HUES64 (cell line): Measurements from ENCODE around the gene SPTY2D1.

ENCODE experiments used
- H3K27ac ChIP-seq: 2 replicates; pipeline ENCODE4 v1.7.0; 2013; ENCODE audit warnings: low read depth, low read length, inconsistent platforms
- H3K27me3 ChIP-seq: 2 replicates; pipeline ENCODE4 v1.6.1; 2013; ENCODE audit warnings: mild to moderate bottlenecking, low read length; ENCODE audit not compliant: insufficient read depth
- H3K36me3 ChIP-seq: 2 replicates; pipeline ENCODE4 v1.6.1; 2013; ENCODE audit warnings: mild to moderate bottlenecking, low read length; ENCODE audit not compliant: insufficient read depth
- H3K4me1 ChIP-seq: 2 replicates; pipeline ENCODE4 v1.6.1; 2013; ENCODE audit warnings: mild to moderate bottlenecking, low read length, moderate library complexity; ENCODE audit not compliant: insufficient read depth
- H3K4me3 ChIP-seq: 2 replicates; pipeline ENCODE4 v1.5.1; 2013; ENCODE audit warnings: mild to moderate bottlenecking, low read length, moderate library complexity
- H3K9ac ChIP-seq: 2 replicates; pipeline ENCODE4 v1.6.1; 2013; ENCODE audit warnings: mild to moderate bottlenecking, low read depth, low read length
- H3K9me3 ChIP-seq: 2 replicates; pipeline ENCODE4 v1.6.1; 2013; ENCODE audit warnings: low read depth, low read length; ENCODE audit not compliant: insufficient read depth
- WGBS: fragments of 150-250, 120-280 bp; methylation state at CpG from one replicate; pipeline ENCODE4 v1.1.7; 2013; ENCODE audit warnings: missing lambda C conversion rate; 5-methylcytosine and 5-hydroxymethylcytosine counted together

The SPTY2D1 gene

DNA sequence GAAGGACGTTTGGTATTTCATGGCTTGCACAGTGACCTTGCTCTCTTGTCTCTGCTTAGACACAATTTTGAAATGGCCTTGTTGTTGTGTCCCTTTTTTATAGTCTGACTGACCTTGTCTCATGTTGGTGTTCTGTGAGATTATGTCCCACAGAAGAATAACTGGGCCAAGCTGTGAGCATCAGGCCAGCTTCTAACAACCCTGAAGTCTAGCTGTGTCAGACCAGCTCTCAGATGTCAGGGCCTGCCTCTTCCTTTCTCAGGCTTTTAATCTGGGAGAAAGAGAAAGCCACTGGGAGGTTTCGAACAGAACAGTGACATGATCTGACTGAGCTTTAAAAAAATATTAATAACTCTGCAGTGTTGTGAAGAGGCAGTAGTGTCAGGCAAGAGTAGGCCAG, 43.6 kb downstream of the SPTY2D1 start:
- Histone ChIP-seq H3K36me3 (peaks cover 2% of the 10 kb centered on the region; the same call in 1 of the 2 replicates), H3K4me1 (0 out of 2 replicates have a peak, but pooled peaks cover 4% of the 10 kb centered on the region), H3K27me3 (no peaks in the 10 kb centered on the region), H3K9ac (no peak overlapping the region), H3K4me3 (no peak overlapping the region), H3K27ac (no peak overlapping the region), H3K9me3 (no peaks in the 10 kb centered on the region)
- 88% methylated on average over 2 of the region's 2 CpGs for WGBS

DNA sequence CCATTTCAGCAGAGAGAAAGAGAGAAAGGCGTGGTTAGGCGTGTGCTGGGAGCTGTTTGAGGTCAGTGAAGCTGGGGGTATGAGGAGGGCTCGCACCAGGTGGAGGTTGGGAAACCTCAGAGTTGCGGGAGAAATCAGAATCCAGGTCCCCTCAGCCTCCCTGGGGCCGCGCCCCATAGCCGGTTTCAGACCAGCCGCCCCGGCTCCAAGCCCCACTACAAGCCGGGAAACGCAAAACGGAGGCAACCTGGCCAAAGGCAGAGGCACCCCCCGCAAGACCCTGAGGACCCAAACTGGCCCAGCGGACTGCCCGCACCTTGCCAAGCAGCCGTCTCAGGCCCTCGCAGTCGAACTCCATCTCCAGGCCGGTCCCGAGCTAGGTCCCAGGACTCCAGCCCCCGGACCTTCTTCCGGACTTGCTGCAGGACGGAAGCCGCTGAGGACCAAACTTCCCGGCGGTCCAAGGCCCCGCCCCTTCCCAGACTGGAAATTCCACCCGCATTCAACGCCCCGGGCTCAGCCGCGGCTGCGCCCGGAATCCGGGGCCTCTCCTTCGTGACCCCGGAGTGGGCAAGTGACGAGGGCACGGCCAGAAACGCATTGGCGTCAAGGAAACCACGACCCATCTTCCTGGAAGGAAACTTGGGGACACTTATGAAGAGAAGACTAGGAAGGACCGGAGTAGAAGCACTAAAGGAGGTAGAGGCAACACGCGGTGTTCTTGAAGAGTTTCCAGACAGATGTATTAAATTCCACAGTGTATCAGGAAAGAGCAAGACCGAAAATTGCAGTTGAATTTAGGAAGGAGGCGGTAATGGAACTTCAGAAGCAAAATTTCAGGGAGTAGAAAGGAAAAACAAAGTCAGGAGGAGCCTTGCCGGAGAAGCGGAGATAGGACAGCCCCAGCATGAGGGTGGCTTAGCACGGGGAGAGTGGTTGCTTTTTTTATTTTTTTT, 45.6 kb downstream of the SPTY2D1 start, which contains the start of gene UEVLD:
UEVLD (minus strand) TSS at position 438 of the 956 bp plus-strand sequence; CDS start at position 358, 80 bp downstream.
- Histone ChIP-seq H3K9me3 (no peaks in the 10 kb centered on the region), H3K27ac (peak within 1 kb of the TSS; percentile 73), H3K36me3 (no peaks in the 10 kb centered on the region), H3K9ac (peak within 1 kb of the TSS; percentile 88), H3K4me3 (peak within 1 kb of the TSS; percentile 93), H3K27me3 (no peaks in the 10 kb centered on the region), H3K4me1 (0 out of 2 replicates have a peak, but pooled peaks cover 4% of the 10 kb centered on the region)
- WGBS = under 1% methylated on average over 50 of the region's 50 CpGs

DNA sequence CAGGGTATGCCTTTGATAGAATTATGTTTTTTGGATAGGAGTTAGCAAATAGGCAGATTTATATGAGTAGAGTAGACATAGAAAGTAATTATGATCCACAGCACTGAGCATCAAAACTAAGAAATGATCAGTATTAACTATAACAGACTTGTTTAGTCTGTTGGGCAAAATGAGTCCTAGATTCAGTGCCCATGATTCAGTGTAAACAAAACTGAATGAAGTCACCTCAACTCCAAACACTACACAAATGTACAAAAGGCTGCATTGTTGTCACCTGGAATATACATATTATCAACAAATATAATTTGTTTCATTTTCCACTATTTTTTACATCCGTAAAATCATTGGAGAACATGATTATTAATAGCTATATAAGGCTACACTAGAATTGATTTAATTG, 52.3 kb downstream of the SPTY2D1 start:
- Histone ChIP-seq H3K27ac (no peak overlapping the region), H3K27me3 (no peaks in the 10 kb centered on the region), H3K9me3 (no peaks in the 10 kb centered on the region), H3K36me3 (0 out of 2 replicates have a peak, but pooled peaks cover 15% of the 10 kb centered on the region), H3K4me3 (no peak overlapping the region), H3K4me1 (no peaks in the 10 kb centered on the region), H3K9ac (no peak overlapping the region)
- no CpG with 5 or more reads among the region's 1 CpG for WGBS

DNA sequence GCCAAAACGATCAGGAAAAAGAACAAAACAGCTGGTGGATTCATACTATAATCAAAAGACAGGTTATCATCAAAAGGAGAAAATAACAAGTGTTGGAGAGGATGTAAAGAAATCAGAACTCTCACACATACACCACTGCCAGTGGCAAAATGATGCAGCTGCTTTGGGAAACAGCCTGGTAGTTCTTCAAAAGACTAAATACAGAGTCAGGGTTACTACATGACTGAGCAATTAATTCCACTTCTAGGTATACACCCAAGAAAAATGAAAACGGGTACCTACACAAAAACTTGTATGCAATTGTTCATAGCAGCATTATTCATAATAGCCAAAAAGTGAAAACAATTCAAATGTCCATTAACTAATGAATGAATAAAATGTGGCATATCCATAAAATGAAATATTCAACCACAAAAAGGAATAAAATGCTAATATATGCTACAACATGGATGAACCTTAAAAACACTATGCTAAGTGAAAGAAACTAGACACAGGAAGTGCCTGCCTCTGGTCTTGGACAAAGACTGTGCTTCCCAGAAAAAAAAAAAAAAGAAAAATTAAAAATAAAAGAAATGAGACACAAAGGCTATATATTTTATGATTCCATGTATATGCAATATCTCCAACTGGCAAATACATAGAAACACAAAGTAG, 53.9 kb downstream of the SPTY2D1 start:
- H3K27ac ChIP-seq = no peak overlapping the region
- H3K36me3 ChIP-seq = peaks cover 22% of the 10 kb centered on the region
- H3K4me3 ChIP-seq = no peak overlapping the region
- no peak overlapping the region for H3K9ac ChIP-seq
- H3K27me3 ChIP-seq = no peaks in the 10 kb centered on the region
- no peaks in the 10 kb centered on the region for H3K4me1 ChIP-seq
- no peaks in the 10 kb centered on the region for H3K9me3 ChIP-seq
- WGBS = 100% methylated on average over 1 of the region's 2 CpGs

DNA sequence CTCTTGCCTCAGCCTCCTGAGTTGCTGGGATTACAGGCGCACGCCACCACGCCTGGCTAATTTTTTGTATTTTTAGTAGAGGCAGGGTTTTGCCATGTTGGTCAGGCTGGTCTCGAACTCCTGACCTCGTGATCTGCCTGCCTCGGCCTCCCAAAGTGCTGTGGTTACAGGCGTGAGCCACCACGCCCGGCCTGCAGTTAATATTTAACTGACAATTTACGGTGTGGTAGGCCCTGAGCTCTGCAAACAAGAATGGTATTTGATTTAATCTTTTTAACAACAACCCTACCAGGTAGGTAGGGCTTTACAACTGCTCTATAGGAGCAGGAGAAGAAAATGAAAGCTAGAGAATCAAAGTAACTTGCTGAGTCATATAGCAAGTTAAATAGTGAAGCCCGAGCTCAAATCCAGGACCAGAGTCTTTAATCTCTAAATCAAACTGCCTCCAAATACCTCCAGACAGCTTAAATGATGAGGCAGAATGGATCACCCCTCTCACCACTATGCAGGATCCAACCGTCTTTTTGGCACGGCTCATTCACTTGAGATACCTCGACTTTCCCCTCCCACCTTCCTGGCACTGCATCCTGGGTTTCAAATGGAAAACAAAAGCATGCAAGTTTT, 55.1 kb downstream of the SPTY2D1 start:
- Histone ChIP-seq H3K4me3 (no peak overlapping the region), H3K4me1 (no peaks in the 10 kb centered on the region), H3K27me3 (no peaks in the 10 kb centered on the region), H3K9ac (no peak overlapping the region), H3K36me3 (peaks cover 33% of the 10 kb centered on the region), H3K27ac (no peak overlapping the region), H3K9me3 (no peaks in the 10 kb centered on the region)
- WGBS = 91% methylated on average over 14 of the region's 14 CpGs

- peaks cover 42% of the 10 kb centered on the region for H3K36me3 ChIP-seq
- H3K27ac ChIP-seq = no peak overlapping the region
- no peaks in the 10 kb centered on the region for H3K9me3 ChIP-seq
- WGBS = no CpG with 5 or more reads among the region's 1 CpG
- H3K9ac ChIP-seq = no peak overlapping the region
- H3K4me3 ChIP-seq = no peak overlapping the region
- H3K27me3 ChIP-seq = no peaks in the 10 kb centered on the region
- H3K4me1 ChIP-seq = no peaks in the 10 kb centered on the region
Observed at GRCh38 chr11:18575361-18575760, 58.8 kb downstream of the SPTY2D1 start.

DNA sequence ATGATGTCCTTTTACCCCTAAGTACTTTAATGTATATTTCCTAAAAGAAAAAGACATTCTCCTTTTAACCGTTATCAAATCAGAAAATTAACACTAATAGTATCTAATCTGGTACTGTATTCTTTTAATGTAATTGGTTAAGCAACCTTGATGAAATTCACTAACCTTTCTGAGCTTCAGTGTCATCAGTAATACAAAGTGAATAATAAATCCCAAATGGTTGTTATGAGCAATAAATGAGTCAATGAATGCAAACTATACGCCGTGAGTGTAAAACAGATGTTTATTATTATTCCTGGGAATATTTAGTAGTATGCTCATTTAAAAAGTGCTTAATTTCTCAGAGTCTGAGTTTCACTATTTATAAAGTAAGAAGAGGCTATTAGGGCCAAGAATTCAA, 67.1 kb downstream of the SPTY2D1 start:
- H3K27ac ChIP-seq = no peak overlapping the region
- H3K27me3 ChIP-seq = no peaks in the 10 kb centered on the region
- H3K36me3 ChIP-seq = peaks cover 24% of the 10 kb centered on the region
- no peak overlapping the region for H3K9ac ChIP-seq
- peaks cover 10% of the 10 kb centered on the region; the same call in 1 of the 2 replicates for H3K4me1 ChIP-seq
- no peaks in the 10 kb centered on the region for H3K9me3 ChIP-seq
- 96% methylated on average over 2 of the region's 3 CpGs for WGBS
- no peak overlapping the region for H3K4me3 ChIP-seq

DNA sequence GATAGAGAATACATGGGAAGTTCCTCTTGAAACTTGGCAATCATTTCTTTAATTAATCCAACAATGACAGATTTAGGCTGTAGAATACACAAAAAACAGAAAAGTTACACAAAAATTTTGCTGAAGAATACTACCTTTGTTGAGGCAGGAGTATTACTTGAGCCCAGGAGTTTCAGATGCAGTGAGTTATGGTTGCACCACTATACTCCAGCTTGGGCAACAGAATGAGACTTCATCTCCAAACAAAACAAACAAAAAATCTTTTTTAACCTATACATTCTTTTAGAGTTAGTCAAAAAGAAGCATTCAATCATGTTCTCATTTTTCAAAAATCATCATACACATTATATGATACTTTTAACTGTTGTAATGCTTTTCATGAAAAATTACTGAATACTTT, 67.7 kb downstream of the SPTY2D1 start:
- no peak overlapping the region for H3K4me3 ChIP-seq
- H3K27ac ChIP-seq = no peak overlapping the region
- peaks cover 24% of the 10 kb centered on the region for H3K36me3 ChIP-seq
- H3K4me1 ChIP-seq = peaks cover 10% of the 10 kb centered on the region; the same call in 1 of the 2 replicates
- no peak overlapping the region for H3K9ac ChIP-seq
- no peaks in the 10 kb centered on the region for H3K27me3 ChIP-seq
- H3K9me3 ChIP-seq = no peaks in the 10 kb centered on the region

DNA sequence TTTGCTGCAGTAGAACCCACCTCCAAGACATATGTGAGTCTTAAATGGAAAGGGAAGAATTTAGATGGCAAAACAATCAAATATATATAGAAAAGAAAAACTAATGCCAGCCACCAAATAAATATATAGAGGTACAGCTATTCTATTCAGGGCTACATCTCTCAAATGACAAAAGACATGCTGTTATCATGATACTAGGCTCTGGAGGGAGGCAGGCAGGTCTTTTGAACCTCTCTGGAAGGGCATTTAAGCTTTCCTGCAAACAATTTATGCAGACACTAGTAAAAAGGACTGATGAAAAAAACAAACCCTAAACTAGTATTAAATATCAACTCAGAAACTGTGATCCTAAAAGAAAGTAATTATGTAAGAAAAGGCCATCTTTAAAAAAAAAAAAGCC, 70.0 kb downstream of the SPTY2D1 start:
- H3K36me3 ChIP-seq = peaks cover 13% of the 10 kb centered on the region
- no peak overlapping the region for H3K4me3 ChIP-seq
- peaks cover 10% of the 10 kb centered on the region; the same call in 1 of the 2 replicates for H3K4me1 ChIP-seq
- no peaks in the 10 kb centered on the region for H3K9me3 ChIP-seq
- no peak overlapping the region for H3K9ac ChIP-seq
- H3K27ac ChIP-seq = no peak overlapping the region
- no peaks in the 10 kb centered on the region for H3K27me3 ChIP-seq

- whole genome bisulfite sequencing = 96% methylated on average over 2 of the region's 2 CpGs
- Histone ChIP-seq H3K9me3 (no peaks in the 10 kb centered on the region), H3K9ac (no peak overlapping the region), H3K27ac (no peak overlapping the region), H3K27me3 (no peaks in the 10 kb centered on the region), H3K4me3 (no peak overlapping the region), H3K4me1 (peaks cover 10% of the 10 kb centered on the region; the same call in 1 of the 2 replicates), H3K36me3 (peaks cover 15% of the 10 kb centered on the region)
Observed at GRCh38 chr11:18563090-18563730, 70.9 kb downstream of the SPTY2D1 start.
